Measurements from ENCODE around the gene KCNH8. TPM values are rescaled to one million over a fixed set of nuclear protein-coding genes. Genes with fewer than 3 reads are reported as not detected.
"Not testable (repeated sequence)": the region's sequence is repeated elsewhere in the genome, so short reads cannot be mapped to it uniquely, and the experiment has no call there.

The KCNH8 gene
- total RNA-seq, 1 experiment from 2014 or later: 3.7 TPM

- Mint-ChIP-seq H3K9me3 (no peaks in the 10 kb centered on the region), H3K36me3 (ENCODE audit: insufficient read depth in 1 of 3, low read depth in 3 of 3) (no peaks in the 10 kb centered on the region; a peak in 1 of 7 replicates), H3K4me3 (no peak overlapping the region), H3K27ac (no peak overlapping the region; a peak in 1 of 7 replicates), H3K27me3 (ENCODE audit: low read depth) (no peaks in the 10 kb centered on the region), H3K4me1 (peaks cover 15 to 20% of the 10 kb centered on the region in 2 experiments)
- no CpG with 5 or more reads among the region's 1 CpG for WGBS (ENCODE audit: extremely low coverage, insufficient read length, low lambda C conversion rate)
- H3K18ac ChIP-seq (ENCODE audit: insufficient read length, low read depth, low read length): no peak overlapping the region
- no peak overlapping the region for H3K14ac ChIP-seq (ENCODE audit: insufficient read depth, low read length)
- no peak overlapping the region for H2BK12ac ChIP-seq (ENCODE audit: insufficient read length, low read depth, low read length)
- H3K23me2 ChIP-seq (ENCODE audit: insufficient read length, low read depth, low read length, poor library complexity, severe bottlenecking): no peaks in the 10 kb centered on the region
- no peaks in the 10 kb centered on the region for H3K79me2 ChIP-seq (ENCODE audit: insufficient read depth, low read length)
- no peak overlapping the region for H3K9ac ChIP-seq (ENCODE audit: extremely low read depth, insufficient read length, low read length)
- H3K4me1 ChIP-seq (ENCODE audit: insufficient read depth, low read length): peaks cover 2% of the 10 kb centered on the region; the same call in 1 of the 2 replicates
- no peak overlapping the region for H3K56ac ChIP-seq (ENCODE audit: insufficient read length, low read depth, low read length)
- H3K23ac ChIP-seq (ENCODE audit: insufficient read length, low read depth, low read length): no peak overlapping the region
- H2BK120ac ChIP-seq (ENCODE audit: low read depth, low read length, poor library complexity, severe bottlenecking): no peak overlapping the region
- no peak overlapping the region for H2BK15ac ChIP-seq (ENCODE audit: low read depth, low read length)
- no peak overlapping the region for H3K4ac ChIP-seq (ENCODE audit: low read depth, low read length)
- no peak overlapping the region for H3K27ac ChIP-seq (ENCODE audit: insufficient read length, low read depth, low read length)
- H2BK20ac ChIP-seq (ENCODE audit: low read depth, low read length, poor library complexity, severe bottlenecking): no peak overlapping the region
- H2AK5ac ChIP-seq (ENCODE audit: insufficient read length, low read length): no peak overlapping the region
- H2AFZ ChIP-seq (ENCODE audit: low read length): no peak overlapping the region
- no peak overlapping the region for H2BK5ac ChIP-seq (ENCODE audit: insufficient read length, low read length)
- H4K8ac ChIP-seq (replicated peaks; ENCODE audit: insufficient read length, low read depth, low read length): no peak overlapping the region
- no peak overlapping the region for H4K91ac ChIP-seq (ENCODE audit: insufficient read length, low read depth, low read length)
- no peaks in the 10 kb centered on the region for H3K9me3 ChIP-seq (ENCODE audit: control insufficient read depth, low read depth, low read length)
- H3K27me3 ChIP-seq (ENCODE audit: insufficient read depth, low read length): no peaks in the 10 kb centered on the region
- H3T11ph ChIP-seq (ENCODE audit: low read length): no peak overlapping the region
- no peaks in the 10 kb centered on the region for H3K79me1 ChIP-seq (ENCODE audit: insufficient read depth, low read depth, low read length, poor library complexity, severe bottlenecking)
- TF ChIP-seq CTCF (conservative IDR thresholded peaks at IDR 0.05): peak; percentile 54; the same call in 2 of the 3 replicates
- H4K5ac ChIP-seq (ENCODE audit: insufficient read length, low read depth, low read length): no peak overlapping the region
- no peak overlapping the region for H3K4me2 ChIP-seq (ENCODE audit: insufficient read depth, insufficient read length, low read length)
- H4K20me1 ChIP-seq (ENCODE audit: control insufficient read depth, insufficient read depth, insufficient read length): no peaks in the 10 kb centered on the region
- peak; percentile 30 for DNase-seq
These were observed 80.8 kb downstream of the KCNH8 start for GRCh38 chr3:19229086-19229485.

- DNase-seq: not testable (repeated sequence)
These were observed 81.6 kb downstream of the KCNH8 start for GRCh38 chr3:19229881-19230280.

More at GRCh38 chr3:19229881-19230280, 81.6 kb downstream of the KCNH8 start:
- not testable (repeated sequence) for H3K14ac ChIP-seq (ENCODE audit: insufficient read depth, low read length); H3K4me3 Mint-ChIP-seq; H3K23me2 ChIP-seq (ENCODE audit: insufficient read length, low read depth, low read length, poor library complexity, severe bottlenecking); H3K23ac ChIP-seq (ENCODE audit: insufficient read length, low read depth, low read length); H3K9me3 Mint-ChIP-seq; H3K27me3 ChIP-seq (ENCODE audit: insufficient read depth, low read length); H3K18ac ChIP-seq (ENCODE audit: insufficient read length, low read depth, low read length); H3K56ac ChIP-seq (ENCODE audit: insufficient read length, low read depth, low read length); H2AFZ ChIP-seq (ENCODE audit: low read length); H4K8ac ChIP-seq (replicated peaks; ENCODE audit: insufficient read length, low read depth, low read length); H2BK15ac ChIP-seq (ENCODE audit: low read depth, low read length); H3K4ac ChIP-seq (ENCODE audit: low read depth, low read length); H4K91ac ChIP-seq (ENCODE audit: insufficient read length, low read depth, low read length); H3K9me3 ChIP-seq (ENCODE audit: control insufficient read depth, low read depth, low read length); H4K5ac ChIP-seq (ENCODE audit: insufficient read length, low read depth, low read length); H4K20me1 ChIP-seq (ENCODE audit: control insufficient read depth, insufficient read depth, insufficient read length); H3K4me2 ChIP-seq (ENCODE audit: insufficient read depth, insufficient read length, low read length); H2BK5ac ChIP-seq (ENCODE audit: insufficient read length, low read length); H3K4me1 ChIP-seq (ENCODE audit: insufficient read depth, low read length); H2BK20ac ChIP-seq (ENCODE audit: low read depth, low read length, poor library complexity, severe bottlenecking); H3T11ph ChIP-seq (ENCODE audit: low read length); H3K27me3 Mint-ChIP-seq (ENCODE audit: low read depth); H3K79me1 ChIP-seq (ENCODE audit: insufficient read depth, low read depth, low read length, poor library complexity, severe bottlenecking); H3K27ac ChIP-seq (ENCODE audit: insufficient read length, low read depth, low read length); H2BK120ac ChIP-seq (ENCODE audit: low read depth, low read length, poor library complexity, severe bottlenecking); H3K79me2 ChIP-seq (ENCODE audit: insufficient read depth, low read length); H3K9ac ChIP-seq (ENCODE audit: extremely low read depth, insufficient read length, low read length); H3K36me3 Mint-ChIP-seq (ENCODE audit: insufficient read depth in 1 of 3, low read depth in 3 of 3); H2AK5ac ChIP-seq (ENCODE audit: insufficient read length, low read length); H2BK12ac ChIP-seq (ENCODE audit: insufficient read length, low read depth, low read length)
- WGBS (ENCODE audit: extremely low coverage, insufficient read length, low lambda C conversion rate): no CpG with 5 or more reads among the region's 3 CpGs
- peaks cover 15 to 20% of the 10 kb centered on the region in 2 experiments for H3K4me1 Mint-ChIP-seq
- peak overlapping the region in 1 of 3 experiments; percentile 4; a peak in 1 of 7 replicates for H3K27ac Mint-ChIP-seq
